ENCODE results near the gene ZBTB2. TPM values are rescaled to one million over a fixed set of nuclear protein-coding genes. Genes with fewer than 3 reads are reported as not detected.
"Not testable (repeated sequence)": the region's sequence is repeated elsewhere in the genome, so short reads cannot be mapped to it uniquely, and the experiment has no call there.

The ZBTB2 gene
- total RNA-seq, 4 donors from 2014 or later = 10.9 to 12.3 (median 11.3) TPM

GRCh38 chr6:151365233-151365632, 26.1 kb downstream of the ZBTB2 start:
- TF ChIP-seq POLR2A (IDR thresholded peaks at IDR 0.05) = no peak
- no peak for TF ChIP-seq CTCF (IDR thresholded peaks at IDR 0.05)
- intact Hi-C loops (cut with DNase I; ENCODE audit: low total_unique reads) = no loop called here
- H3K4me3 ChIP-seq (ENCODE audit: low read depth, poor library complexity, severe bottlenecking) = no peak overlapping the region
- no peak for DNase-seq (ENCODE audit: low spot score in 2 of 2)
- WGBS, 2 donors = 95 to 98% methylated on average over 6 of the region's 6 CpGs

DNA sequence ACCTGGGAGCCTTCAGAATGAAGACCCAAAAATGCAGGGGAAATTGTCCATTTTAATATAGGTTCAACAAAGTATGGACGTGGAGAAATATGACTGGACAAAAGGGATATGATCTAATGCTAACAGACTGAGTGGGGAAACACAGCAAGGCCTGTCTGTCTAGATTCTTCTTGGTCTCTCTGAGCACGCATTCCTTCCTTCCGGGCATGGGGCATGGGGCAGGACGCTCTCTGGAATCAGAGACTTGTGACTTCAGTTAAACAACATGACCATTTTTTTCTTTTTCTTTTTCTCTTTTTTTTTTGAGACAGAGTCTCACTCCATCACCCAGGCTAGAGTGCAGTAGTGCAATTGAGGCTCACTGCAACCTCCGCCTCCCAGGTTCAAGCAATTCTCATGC, 31.9 kb downstream of the ZBTB2 start:
- no peak for TF ChIP-seq CTCF (IDR thresholded peaks at IDR 0.05)
- no peak for TF ChIP-seq POLR2A (IDR thresholded peaks at IDR 0.05)
- DNase-seq (ENCODE audit: low spot score in 2 of 2) = no peak
- intact Hi-C loops (cut with DNase I; ENCODE audit: low total_unique reads) = no loop called here
- 87 to 96% methylated on average over 5 of the region's 5 CpGs for WGBS, 2 donors
- H3K4me3 ChIP-seq (ENCODE audit: low read depth, poor library complexity, severe bottlenecking) = no peak overlapping the region

GRCh38 chr6:151358475-151358874, 32.9 kb downstream of the ZBTB2 start:
- WGBS, 2 donors = 86 to 95% methylated on average over 3 of the region's 3 CpGs
- intact Hi-C loops (cut with DNase I; ENCODE audit: low total_unique reads) = no loop called here

DNA sequence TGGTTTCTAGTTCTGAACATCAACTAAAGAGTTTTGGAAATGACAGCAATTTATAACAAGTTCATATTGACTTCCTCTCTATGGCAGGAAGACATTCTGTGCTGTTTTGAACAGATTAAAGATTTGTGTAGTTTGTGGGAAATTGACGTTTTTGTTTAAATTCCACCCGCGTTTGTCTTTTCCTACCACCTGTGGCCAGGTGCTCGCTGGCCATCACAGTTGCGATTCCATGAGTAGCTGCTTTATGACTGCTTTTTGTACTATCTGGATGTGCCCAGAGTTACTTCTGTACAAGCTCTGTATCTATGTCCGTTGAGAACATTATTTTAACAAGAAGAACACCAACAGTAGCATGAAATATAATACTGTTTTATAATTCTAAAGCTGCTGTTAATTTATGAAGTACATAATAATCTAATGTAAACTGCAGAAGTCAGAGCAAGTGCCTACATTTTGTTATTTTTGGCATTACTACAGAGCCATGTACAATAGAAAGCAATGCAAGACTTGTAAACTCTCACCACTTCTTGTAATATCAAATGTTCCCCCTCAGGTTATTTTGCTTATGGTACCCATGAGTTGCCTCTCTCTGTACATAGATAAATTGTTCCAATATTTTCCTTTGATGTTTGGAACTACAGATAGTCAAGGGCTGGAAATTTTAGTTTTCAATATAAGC, 33.5 kb downstream of the ZBTB2 start:
- no peak for DNase-seq (ENCODE audit: low spot score in 2 of 2)
- TF ChIP-seq CTCF (IDR thresholded peaks at IDR 0.05) (no peak), POLR2A (IDR thresholded peaks at IDR 0.05) (no peak)
- no peak overlapping the region for H3K4me3 ChIP-seq (ENCODE audit: low read depth, poor library complexity, severe bottlenecking)
- 76 to 83% methylated on average over 6 of the region's 6 CpGs for WGBS, 2 donors
- intact Hi-C loops (cut with DNase I; ENCODE audit: low total_unique reads) = no loop called here

More at GRCh38 chr6:151358475-151358874, 32.9 kb downstream of the ZBTB2 start:
- no peak for DNase-seq (ENCODE audit: low spot score in 2 of 2)
- TF ChIP-seq CTCF (IDR thresholded peaks at IDR 0.05) (no peak), POLR2A (IDR thresholded peaks at IDR 0.05) (no peak)
- H3K4me3 ChIP-seq (ENCODE audit: low read depth, poor library complexity, severe bottlenecking) = no peak overlapping the region

GRCh38 chr6:151356983-151357382, 34.4 kb downstream of the ZBTB2 start:
- H3K4me3 ChIP-seq (ENCODE audit: low read depth, poor library complexity, severe bottlenecking); DNase-seq (ENCODE audit: low spot score in 2 of 2); intact Hi-C loops (cut with DNase I; ENCODE audit: low total_unique reads): not testable (repeated sequence)
- 70 to 75% methylated on average over 6 of the region's 6 CpGs for WGBS, 2 donors

DNA sequence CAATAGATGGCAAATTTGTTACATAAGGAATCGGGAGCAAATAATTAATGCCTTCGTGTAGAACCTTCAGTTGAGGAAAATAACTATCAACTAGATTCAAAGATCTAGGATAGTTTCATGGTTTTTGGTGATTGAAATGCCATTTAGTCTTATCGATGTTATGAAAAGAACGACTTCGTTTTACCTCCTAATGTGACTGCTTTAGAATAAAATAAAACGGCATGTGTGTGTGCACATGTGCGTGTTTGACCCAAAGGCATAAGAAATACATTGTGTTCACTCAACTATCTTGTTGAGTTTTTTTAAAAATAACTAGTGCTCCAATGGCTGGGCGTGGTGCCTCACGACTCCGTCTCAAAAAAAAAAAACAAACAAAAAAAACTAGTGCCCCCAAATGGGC, 37.6 kb downstream of the ZBTB2 start:
- intact Hi-C loops (cut with DNase I; ENCODE audit: low total_unique reads) = no loop called here
- TF ChIP-seq CTCF (IDR thresholded peaks at IDR 0.05) (no peak), POLR2A (IDR thresholded peaks at IDR 0.05) (no peak)
- 94 to 95% methylated on average over 10 of the region's 10 CpGs for WGBS, 2 donors
- DNase-seq (ENCODE audit: low spot score in 2 of 2) = no peak
- H3K4me3 ChIP-seq (ENCODE audit: low read depth, poor library complexity, severe bottlenecking) = no peak overlapping the region
